IPS DF 4.7 (cell line): ENCODE data around the gene AKT1.

ENCODE experiments used
- DNase-seq: peaks from one replicate; pipeline ENCODE4 v3.0.0-alpha.2; 2013; ENCODE audit warnings: low spot score; ENCODE audit errors: extremely low read depth

Gene AKT1

DNA sequence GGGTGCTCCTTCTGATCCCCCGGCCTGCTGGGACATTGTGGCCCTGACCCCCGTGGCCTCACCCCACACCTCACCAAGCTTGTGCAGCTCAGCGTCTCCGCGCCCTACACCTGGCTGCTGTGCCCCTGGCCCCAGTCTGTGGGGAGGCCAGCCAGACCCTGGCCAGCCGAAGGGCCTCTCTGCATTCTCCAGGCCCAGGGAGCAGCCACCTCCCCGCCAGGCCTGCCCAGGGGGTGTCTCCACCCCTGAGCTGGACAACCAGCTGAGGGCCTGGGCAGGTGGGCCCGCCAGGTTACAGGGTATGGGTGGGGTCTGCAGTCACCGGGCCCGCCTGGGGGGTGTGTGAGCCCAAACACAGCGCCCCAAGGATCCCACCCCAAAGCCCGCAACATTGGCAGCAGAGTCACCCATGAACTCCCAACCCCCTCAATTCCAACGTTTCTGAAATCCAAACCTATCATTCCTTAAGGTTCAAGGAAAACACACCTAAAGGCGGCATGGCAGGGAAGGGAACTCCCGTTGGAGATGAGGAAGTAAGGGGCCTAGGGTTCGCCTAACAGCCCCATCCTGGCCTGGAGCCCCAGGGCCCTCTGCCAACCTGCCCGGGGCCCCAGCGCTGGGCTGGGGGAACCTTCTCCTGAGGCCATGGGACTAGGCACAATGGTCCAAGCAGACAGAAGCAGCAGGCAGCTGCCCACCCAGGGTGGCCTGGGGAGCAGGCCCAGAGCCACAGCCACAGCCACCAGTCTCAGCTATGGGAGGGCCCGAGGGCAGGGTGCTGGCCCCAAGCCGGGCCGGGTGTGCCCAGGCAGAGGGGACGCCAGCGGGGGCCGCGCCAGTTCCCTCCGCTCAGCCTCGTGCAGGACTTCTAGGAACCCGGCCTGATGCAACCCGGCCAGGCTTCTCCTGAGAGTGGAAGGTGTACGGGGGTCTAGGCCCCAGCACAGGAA is 8.5 kb downstream of the AKT1 start:
- no peak for DNase-seq

DNA sequence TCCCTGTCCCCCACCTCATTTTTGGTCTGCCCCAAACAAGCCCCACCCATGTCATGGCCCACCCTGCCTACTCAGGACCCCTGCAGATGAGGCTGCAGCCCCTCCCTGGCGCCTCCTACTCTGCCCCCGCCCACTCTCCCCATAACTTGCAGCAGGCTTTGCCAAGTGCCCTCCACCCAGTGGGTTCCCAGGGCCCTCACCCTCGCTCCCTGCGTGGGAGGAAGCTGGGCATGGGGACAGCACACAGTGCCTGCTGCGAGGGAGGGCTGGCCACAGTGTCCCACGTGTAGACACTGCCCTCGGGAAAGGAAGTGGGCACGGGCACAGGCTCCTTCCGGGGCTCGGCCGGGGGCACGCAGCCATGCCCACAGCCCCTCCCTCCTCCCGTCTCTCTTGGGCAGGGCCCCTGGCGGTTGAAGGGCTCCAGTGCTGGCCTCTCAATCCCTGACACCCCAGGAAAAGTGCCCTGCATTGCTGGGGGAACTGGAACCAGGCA is 9.4 kb downstream of the AKT1 start:
- no peak for DNase-seq

DNA sequence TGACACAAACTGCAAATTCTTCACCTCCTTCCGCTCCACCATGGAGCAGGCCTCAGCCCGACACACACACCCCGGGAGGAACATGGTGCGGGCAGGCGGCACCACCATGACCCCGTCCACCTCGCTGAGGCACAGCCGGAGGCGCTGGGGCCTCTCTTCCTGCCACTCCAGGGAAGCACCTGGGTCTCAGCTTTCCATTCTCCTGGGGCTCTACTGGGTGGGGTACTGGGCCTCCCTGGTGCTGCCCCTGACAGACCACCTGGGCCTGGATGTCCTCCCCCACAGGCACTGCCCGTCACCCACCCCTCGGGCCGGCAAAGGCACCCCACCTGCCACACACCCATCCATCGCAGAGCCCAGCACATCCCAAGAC is 9.9 kb downstream of the AKT1 start:
- DNase-seq, result no peak

DNA sequence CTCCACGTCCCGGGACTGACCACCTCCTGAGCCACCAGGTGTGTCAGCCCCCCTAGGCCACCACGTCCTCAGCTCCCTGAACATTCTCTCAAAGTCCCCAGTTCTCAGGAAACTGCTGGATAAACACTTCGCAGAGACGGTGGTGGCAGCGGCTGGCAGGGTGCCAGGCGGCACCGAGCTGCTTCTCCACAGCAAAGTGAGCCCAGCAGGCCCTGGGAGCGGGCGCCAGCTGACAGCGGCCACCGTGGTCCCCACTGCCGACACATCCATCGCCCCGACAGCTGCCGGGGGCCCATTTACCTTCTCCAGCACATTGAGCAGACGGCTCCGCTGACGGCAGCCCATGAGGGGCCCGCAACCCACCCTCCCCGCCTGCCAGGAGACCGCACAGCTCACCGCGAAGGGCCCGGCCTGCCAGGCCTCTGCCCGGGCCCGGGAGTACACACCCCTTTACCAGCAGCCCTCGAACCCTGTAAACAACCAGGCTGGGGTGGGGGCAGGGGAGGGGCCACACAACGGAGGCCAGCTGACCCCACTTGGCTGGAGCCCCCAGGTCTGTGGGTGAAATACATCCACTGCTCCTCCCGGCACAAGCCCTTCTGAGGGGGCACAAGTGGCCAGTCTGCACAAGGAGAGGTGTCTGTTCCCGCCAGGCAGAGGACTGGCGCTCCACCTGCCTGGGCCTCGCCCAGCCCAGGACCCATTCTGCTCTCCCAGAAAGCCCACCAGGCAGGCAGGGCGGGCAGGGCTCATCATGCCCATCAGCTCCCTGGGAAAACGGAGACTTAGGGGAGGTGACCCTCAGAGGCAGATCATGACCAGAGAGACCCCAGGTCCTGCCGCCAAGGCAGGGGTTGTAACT is 10.5 kb downstream of the AKT1 start:
- no peak for DNase-seq

- no peak for DNase-seq
Observed at GRCh38 chr14:104784218-104784568, 11.4 kb downstream of the AKT1 start.

DNA sequence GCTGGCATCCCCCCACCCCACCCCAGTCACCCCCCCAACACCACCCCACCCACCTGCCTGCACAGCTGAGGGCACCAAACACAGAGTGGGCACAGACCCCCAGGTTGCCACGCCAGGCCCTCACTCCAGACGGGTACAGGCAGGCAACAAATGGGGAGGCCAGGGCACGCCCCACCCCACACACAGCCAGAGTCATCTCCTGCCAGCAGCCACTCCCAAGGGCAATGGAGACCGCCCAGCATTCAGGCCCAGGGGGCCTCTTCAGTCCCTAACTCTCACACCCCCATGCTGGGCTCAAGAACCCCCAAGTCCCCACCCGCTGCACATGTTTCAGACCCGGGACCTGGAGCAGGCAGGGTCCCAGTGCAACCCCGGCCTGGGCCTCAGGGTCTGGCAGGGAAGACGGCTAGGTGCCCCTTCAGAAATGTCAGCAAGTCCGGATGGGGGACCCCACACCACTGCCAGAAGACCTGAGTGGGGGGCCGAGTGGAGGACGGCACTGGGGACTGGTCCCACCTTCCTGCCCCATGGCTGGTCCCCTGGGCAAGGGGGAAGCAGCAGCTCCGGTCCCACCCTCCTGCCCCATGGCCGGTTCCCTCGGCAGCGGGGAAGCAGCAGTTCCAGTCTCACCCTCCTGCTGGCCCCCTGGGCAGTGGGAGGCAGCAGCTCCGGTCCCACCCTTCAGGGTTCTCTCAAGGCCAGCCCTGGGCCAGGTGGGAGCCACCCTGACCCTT is 11.9 kb downstream of the AKT1 start:
- DNase-seq, result no peak

GRCh38 chr14:104782808-104783139 is 12.8 kb downstream of the AKT1 start:
- DNase-seq, result no peak

DNA sequence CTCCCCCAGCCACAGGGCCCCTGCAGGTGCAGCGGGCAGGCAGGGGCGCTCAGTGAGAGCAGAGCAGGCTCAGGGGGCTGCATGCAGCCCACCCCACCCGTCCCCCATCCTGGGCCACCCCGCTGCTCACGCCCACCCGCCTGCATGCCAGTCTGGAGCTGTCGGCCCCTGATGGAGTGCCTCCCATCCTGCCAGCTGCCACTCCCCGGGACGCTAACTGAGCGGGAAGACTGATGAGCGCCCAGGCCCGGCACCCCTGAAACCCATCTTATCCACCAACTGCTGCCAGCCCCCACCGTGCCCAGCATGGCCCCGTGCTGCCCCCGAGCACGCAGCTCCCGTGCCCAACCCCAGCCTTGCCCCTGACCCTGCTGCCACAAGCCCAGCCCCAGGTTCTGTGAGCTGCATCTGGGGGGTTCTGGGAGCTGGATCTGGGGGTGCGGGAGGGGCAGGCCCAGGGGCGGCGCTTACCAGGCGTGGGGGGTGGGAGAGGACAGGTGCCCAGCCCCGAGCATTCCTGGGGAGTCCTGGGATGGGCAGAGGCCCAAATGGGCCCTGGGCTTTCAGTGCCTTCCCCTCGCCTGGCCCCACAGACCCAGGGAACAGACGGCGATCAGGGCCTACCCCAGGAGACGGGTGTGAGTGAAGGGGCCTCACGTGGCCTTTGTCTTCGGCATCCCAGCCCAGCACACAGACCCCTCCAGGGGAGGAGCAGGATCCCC is 13.3 kb downstream of the AKT1 start:
- DNase-seq, result no peak

DNA sequence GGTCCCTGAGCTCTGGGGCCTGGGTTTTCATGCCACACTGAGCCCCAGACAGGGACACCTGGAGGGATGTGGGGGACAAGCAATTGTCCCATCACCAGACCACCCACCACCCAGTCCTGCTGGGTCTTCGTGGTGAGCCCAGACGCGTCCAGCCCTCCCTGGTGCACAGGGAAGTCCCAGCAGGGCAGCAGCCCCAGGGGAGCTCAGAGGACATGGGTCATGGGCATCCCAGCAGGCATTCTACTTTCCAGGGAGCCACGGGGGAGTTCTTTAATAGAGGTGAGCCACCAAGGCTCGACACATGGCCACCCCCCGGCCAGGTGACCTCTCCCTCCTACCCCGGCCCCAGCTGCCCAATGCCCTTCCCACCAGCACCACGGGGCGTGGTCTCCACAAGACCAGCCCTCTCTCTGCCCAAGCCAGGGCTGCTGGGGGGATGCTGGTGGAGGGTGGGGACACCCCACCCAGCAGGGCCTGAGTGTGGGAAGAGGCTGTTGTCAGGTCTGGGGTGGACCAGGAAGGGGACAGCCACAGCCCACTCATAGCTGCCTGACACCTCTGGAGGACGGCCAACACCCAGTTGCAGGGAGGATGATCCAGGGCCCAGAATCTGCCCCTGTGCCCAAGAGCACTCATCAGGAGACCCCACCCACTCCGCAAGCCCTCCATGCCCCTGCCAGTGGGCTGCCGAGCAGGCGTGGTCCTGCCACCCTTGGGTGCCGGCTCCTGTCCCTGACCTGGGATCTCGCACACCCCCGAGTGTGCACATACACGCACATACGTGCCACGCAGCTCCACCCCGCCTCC is 14.1 kb downstream of the AKT1 start:
- DNase-seq, result no peak

DNA sequence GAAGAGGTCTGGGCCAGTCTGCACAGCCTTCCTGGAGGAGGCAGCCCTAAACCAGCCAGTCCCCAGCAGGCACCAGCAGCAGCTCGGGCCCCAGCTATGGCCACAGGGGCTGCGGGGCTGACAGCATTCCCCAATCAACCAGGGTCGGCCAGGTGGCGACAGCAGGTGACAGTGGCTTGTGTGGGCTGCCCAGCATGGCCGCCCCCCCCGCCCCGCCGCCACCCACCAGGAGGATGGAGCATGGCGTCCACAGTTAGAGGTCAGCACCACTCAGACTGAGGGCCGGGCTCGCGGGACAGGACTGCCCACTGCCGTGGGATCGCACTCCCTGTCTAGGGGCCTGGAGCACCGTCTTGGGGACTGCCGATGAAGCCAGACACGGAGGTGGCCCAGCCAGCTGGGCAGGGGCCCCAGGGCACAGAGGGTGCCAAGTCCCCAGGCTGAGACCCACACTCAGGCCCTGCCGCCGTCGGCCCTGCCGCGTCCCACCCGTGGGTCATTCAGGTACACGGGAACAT is 15.0 kb downstream of the AKT1 start:
- DNase-seq, result no peak

DNA sequence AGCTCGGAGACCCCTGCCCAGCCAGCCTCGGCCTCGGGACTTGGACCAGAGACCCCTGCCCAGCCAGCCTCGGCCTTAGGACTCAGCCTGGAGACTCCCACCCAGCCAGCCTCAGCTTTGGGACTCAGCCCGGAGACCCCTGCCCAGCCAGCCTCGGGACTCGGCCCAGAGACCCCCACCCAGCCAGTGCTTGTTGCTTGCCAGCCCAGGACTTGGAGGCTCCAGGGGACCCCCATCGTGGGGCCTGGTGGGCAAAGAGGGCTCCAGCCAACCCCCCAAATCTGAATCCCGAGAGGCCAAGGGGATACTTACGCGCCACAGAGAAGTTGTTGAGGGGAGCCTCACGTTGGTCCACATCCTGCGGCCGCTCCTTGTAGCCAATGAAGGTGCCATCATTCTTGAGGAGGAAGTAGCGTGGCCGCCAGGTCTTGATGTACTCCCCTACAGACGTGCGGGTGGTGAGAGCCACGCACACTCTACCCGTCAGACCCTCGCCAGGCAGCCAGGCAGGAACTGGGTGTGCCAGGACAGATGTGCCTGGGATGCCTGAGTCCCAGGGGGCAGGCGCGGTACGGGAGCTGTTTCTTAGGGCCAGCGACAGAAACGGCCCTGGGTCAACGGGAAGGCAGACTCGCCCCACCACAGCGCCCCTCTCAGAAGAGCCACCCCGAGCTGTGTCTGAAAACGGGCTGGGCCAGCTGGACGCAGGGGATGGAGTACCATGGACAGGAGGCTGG is 15.6 kb downstream of the AKT1 start:
- no peak for DNase-seq

- DNase-seq, result no peak
Observed at GRCh38 chr14:104778694-104779331, 16.7 kb downstream of the AKT1 start.

GRCh38 chr14:104777808-104778249 is 17.7 kb downstream of the AKT1 start:
- DNase-seq, result no peak

GRCh38 chr14:104776961-104777807 is 18.4 kb downstream of the AKT1 start:
- no peak for DNase-seq

GRCh38 chr14:104776481-104776880 is 19.1 kb downstream of the AKT1 start:
- no peak for DNase-seq

DNA sequence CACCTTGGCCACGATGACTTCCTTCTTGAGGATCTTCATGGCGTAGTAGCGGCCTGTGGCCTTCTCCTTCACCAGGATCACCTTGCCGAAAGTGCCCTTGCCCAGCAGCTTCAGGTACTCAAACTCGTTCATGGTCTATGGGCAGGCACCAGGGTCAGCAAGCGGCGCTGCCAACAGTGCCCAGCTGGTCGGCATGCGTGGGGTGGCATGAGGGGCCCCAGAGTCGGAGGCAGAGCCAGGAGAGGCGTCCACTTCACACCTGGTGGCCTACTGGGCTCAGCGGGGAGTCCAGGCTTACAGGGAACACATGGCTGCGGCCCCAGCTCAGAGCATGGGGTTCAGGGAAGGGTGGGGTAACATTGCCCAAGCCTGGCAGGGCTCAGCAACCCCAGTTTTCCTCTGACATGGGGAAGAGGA is 20.5 kb downstream of the AKT1 start:
- no peak for DNase-seq

- DNase-seq, result no peak
Observed at GRCh38 chr14:104774453-104775072, 21.0 kb downstream of the AKT1 start.
